NT2/D1 (cell line): ENCODE measurements around the gene SOX5.

Source experiments
- DNase-seq: peaks from one replicate; pipeline ENCODE4 v3.0.0-alpha.2; 2011; ENCODE audit warnings: low read depth, low spot score
- H3K27me3 ChIP-seq: 2 replicates; pipeline ENCODE4 v1.6.0; 2011; ENCODE audit warnings: mild to moderate bottlenecking; ENCODE audit not compliant: insufficient read length, insufficient read depth
- H3K36me3 ChIP-seq: 2 replicates; pipeline ENCODE4 v1.6.1; 2011; ENCODE audit warnings: mild to moderate bottlenecking, low read length, mixed read lengths; ENCODE audit not compliant: insufficient read depth, insufficient read length
- H3K4me1 ChIP-seq: 2 replicates; pipeline ENCODE4 v1.5.1; 2011; ENCODE audit not compliant: insufficient read depth, insufficient read length
- H3K4me3 ChIP-seq: 2 replicates; pipeline ENCODE4 v1.5.1; 2011; ENCODE audit warnings: low read depth; ENCODE audit not compliant: insufficient read length
- H3K9ac ChIP-seq: 2 replicates; pipeline ENCODE4 v1.6.0; 2011; ENCODE audit warnings: low read depth; ENCODE audit not compliant: insufficient read length
- H3K9me3 ChIP-seq: 2 replicates; pipeline ENCODE4 v1.5.1; 2011; ENCODE audit warnings: mild to moderate bottlenecking, low read length; ENCODE audit not compliant: insufficient read depth
- SUZ12 ChIP-seq: IDR thresholded peaks from 2 replicates; pipeline ENCODE4 v1.6.1; 2011; ENCODE audit not compliant: insufficient read length, insufficient read depth; ENCODE audit errors: extremely low read depth
- YY1 ChIP-seq: IDR thresholded peaks from 2 replicates; pipeline ENCODE4 v1.6.1; 2011; ENCODE audit not compliant: insufficient read length, insufficient read depth
- ZNF274 ChIP-seq: IDR thresholded peaks from 2 replicates; pipeline ENCODE4 v1.6.1; 2011; ENCODE audit warnings: mild to moderate bottlenecking, low read depth, low read length

The SOX5 gene

GRCh38 chr12:23621900-23622299 lies 327.6 kb downstream of the SOX5 start:
- Histone ChIP-seq H3K4me1 (no peaks in the 10 kb centered on the region), H3K36me3 (no peaks in the 10 kb centered on the region), H3K4me3 (no peak overlapping the region), H3K9ac (no peak overlapping the region), H3K9me3 (no peaks in the 10 kb centered on the region), H3K27me3 (no peaks in the 10 kb centered on the region)
- DNase-seq, result no peak
- no peak for TF ChIP-seq ZNF274

DNA sequence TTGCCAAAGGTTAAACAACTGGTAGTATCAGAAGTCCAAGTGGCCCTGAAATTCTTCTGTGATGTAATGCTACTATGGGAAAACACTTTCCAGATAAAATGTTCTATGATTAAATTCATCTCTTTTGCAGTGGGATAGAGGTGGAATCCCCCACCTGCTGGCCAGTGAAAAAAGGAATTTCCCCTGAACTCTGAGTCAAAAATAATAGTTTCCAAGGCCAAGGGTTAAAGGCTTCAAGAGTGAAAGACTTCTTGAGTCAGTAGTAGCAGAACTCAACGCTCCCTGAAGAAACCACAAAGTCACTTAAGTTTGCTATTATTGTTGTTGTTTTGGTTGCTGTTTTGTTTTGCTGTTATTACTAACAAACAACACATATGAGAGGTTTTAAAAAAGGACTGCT lies 330.8 kb downstream of the SOX5 start:
- Histone ChIP-seq H3K27me3 (no peaks in the 10 kb centered on the region), H3K4me3 (no peak overlapping the region), H3K4me1 (no peaks in the 10 kb centered on the region), H3K9ac (no peak overlapping the region), H3K36me3 (no peaks in the 10 kb centered on the region), H3K9me3 (no peaks in the 10 kb centered on the region)
- DNase-seq, result no peak
- TF ChIP-seq SUZ12 (no peak), ZNF274 (no peak), YY1 (no peak)

DNA sequence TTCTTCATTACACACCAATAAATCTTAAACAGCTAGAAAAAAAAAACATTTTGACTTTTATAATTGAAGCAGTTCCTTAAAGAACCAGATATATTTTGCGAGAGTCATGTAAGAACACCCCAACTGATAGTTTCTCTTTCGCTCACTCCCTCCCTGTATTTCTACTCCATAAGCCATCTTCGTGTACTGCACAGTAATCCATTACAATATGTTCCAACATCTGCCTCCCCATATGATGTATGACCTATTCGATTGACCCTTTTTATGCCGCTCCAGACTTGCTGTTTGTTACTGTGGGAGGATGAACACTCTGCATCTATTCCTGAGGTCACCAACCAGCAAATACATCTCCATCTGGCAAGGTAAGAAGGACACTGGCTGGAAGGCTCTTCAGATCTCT lies 331.7 kb downstream of the SOX5 start:
- DNase-seq, result no peak
- Histone ChIP-seq H3K36me3 (no peaks in the 10 kb centered on the region), H3K9me3 (no peaks in the 10 kb centered on the region)

DNA sequence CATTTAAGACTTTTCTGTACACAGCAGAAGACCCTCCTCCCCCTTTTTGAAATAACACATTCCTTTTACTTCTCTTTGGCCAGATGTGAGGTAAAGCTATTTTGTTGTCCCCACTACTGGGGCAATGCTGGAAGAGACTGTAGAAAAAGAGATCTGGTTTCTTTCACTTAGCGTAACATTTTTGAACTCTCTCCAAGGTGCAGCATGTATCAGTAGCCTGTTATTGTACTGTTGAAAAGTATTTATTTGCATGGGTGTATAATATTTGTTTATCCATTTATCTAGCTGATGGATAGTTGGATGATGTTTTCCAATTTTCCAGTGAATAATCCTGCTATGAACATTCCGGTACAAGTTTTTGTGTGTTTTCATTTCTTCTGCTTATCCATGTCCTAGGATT lies 335.2 kb downstream of the SOX5 start:
- H3K36me3 ChIP-seq, result no peaks in the 10 kb centered on the region
- no peaks in the 10 kb centered on the region for H3K4me1 ChIP-seq
- H3K9ac ChIP-seq, result no peak overlapping the region
- DNase-seq, result no peak
- H3K27me3 ChIP-seq, result no peaks in the 10 kb centered on the region
- H3K4me3 ChIP-seq, result no peak overlapping the region
- no peak for TF ChIP-seq SUZ12
- TF ChIP-seq ZNF274, result no peak
- no peak for TF ChIP-seq YY1
- H3K9me3 ChIP-seq, result no peaks in the 10 kb centered on the region

More for the DNA sequence above, 331.7 kb downstream of the SOX5 start:
- H3K9ac ChIP-seq, result no peak overlapping the region
- H3K4me1 ChIP-seq, result no peaks in the 10 kb centered on the region
- TF ChIP-seq SUZ12 (no peak), YY1 (no peak), ZNF274 (no peak)
- no peaks in the 10 kb centered on the region for H3K27me3 ChIP-seq
- H3K4me3 ChIP-seq, result no peak overlapping the region

DNA sequence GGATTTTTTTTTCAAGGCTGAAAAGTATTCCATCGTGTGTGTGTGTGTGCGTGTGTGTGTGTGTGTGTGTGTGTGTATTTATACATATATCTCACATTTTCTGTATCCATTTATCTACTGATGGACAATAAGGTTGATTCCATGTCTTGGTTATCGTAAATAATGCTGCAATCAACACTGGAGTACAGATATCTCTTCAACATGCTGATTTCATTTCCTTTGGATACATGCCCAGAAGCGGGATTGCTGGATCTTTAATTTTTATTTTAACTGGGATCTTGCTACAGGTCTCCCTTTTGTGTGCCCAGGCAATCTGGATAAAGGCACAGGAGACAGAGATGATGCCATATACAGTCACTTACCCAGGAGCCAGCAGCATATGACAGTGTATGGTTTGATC lies 338.1 kb downstream of the SOX5 start:
- H3K36me3 ChIP-seq, result no peaks in the 10 kb centered on the region
- H3K9me3 ChIP-seq, result no peaks in the 10 kb centered on the region
- no peak overlapping the region for H3K9ac ChIP-seq
- TF ChIP-seq YY1 (no peak), ZNF274 (no peak), SUZ12 (no peak)
- H3K4me3 ChIP-seq, result no peak overlapping the region
- DNase-seq, result no peak
- H3K27me3 ChIP-seq, result no peaks in the 10 kb centered on the region
- H3K4me1 ChIP-seq, result no peaks in the 10 kb centered on the region

DNA sequence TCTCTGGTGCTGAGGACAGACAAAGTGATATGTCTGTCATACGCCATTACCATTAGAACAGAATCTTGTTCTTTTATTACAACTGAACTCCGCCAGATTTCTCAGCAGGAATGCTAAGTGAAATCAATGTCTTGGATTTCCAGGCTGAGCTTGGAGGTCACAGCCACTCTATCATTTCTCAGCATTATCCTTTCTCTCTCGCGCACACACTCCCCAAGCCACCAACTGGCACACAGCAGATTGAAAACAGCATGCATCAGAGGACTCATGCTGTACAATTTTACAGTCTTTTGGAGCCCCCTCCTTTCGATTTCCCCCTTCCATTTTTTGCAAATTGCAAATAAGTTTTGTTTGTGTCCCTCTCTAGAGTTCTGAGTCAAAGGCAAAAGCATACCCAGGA lies 348.6 kb downstream of the SOX5 start:
- TF ChIP-seq SUZ12, result no peak
- TF ChIP-seq ZNF274, result peak; percentile 93
- TF ChIP-seq YY1, result no peak
- Histone ChIP-seq H3K4me1 (no peaks in the 10 kb centered on the region), H3K4me3 (no peak overlapping the region), H3K36me3 (no peaks in the 10 kb centered on the region), H3K9ac (no peak overlapping the region), H3K9me3 (peaks cover 26% of the 10 kb centered on the region), H3K27me3 (no peaks in the 10 kb centered on the region)
- no peak for DNase-seq

DNA sequence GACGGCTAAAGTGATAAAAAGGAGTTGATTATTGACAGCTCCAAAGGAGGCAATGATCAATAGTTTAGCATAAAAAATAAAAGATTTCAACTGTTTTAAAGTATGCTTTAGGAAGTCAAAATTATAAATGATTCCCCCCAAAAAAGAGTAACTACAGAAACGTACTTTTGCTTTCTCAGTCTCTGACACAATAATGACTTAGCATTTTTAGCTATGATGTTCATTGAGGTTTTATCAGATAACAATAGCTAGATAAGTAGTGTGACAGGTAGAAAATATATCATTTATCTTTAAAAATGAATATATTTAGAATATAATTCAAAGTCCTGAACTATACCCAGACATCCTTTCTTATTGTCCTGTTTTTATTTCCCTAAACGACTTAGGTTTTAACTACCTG lies 352.9 kb downstream of the SOX5 start:
- no peak overlapping the region for H3K4me3 ChIP-seq
- TF ChIP-seq SUZ12 (no peak), YY1 (no peak), ZNF274 (no peak)
- H3K36me3 ChIP-seq, result no peaks in the 10 kb centered on the region
- H3K9ac ChIP-seq, result no peak overlapping the region
- H3K27me3 ChIP-seq, result no peaks in the 10 kb centered on the region
- H3K4me1 ChIP-seq, result no peaks in the 10 kb centered on the region
- peaks cover 19% of the 10 kb centered on the region for H3K9me3 ChIP-seq
- no peak for DNase-seq
